ENCODE results near the gene AXL.
"Not testable (repeated sequence)": the region's sequence is repeated elsewhere in the genome, so short reads cannot be mapped to it uniquely, and the experiment has no call there.

The AXL gene

GRCh38 chr19:41218615-41219507, at the start of gene AXL:
TSS of gene AXL (plus strand) at chr19:41219223. CDS start at chr19:41219393, 170 bp downstream.
- DNase-seq (ENCODE audit: low read depth), result peak; percentile 20

- DNase-seq (ENCODE audit: low read depth), result no peak
Observed at GRCh38 chr19:41172297-41173164, 46.5 kb upstream of the AXL start.

- DNase-seq (ENCODE audit: low read depth), result no peak
Observed at GRCh38 chr19:41174297-41174928, 44.6 kb upstream of the AXL start.

- peak; percentile 54 for DNase-seq (ENCODE audit: low read depth)
Observed at GRCh38 chr19:41175801-41176777, 42.9 kb upstream of the AXL start.

- not testable (repeated sequence) for DNase-seq (ENCODE audit: low read depth)
Observed at GRCh38 chr19:41180173-41180572, 38.9 kb upstream of the AXL start.

GRCh38 chr19:41186971-41187883, 31.8 kb upstream of the AXL start:
- no peak for DNase-seq (ENCODE audit: low read depth)

- DNase-seq (ENCODE audit: low read depth), result no peak
Observed at GRCh38 chr19:41187884-41188279, 31.1 kb upstream of the AXL start.

- no peak for DNase-seq (ENCODE audit: low read depth)
Observed at GRCh38 chr19:41189425-41190065, 29.5 kb upstream of the AXL start.

GRCh38 chr19:41192574-41193429, 26.2 kb upstream of the AXL start, which contains the start of gene CYP2S1:
TSS of gene CYP2S1 (plus strand) at chr19:41193219. CDS start at chr19:41193265, 46 bp downstream.
- no peak for DNase-seq (ENCODE audit: low read depth)

GRCh38 chr19:41193430-41194156, 25.4 kb upstream of the AXL start:
- no peak for DNase-seq (ENCODE audit: low read depth)

- no peak for DNase-seq (ENCODE audit: low read depth)
Observed at GRCh38 chr19:41194157-41194552, 24.9 kb upstream of the AXL start.

GRCh38 chr19:41195675-41196497, 23.1 kb upstream of the AXL start:
- no peak for DNase-seq (ENCODE audit: low read depth)

- no peak for DNase-seq (ENCODE audit: low read depth)
Observed at GRCh38 chr19:41198559-41198958, 20.5 kb upstream of the AXL start.

GRCh38 chr19:41203371-41203770, 15.7 kb upstream of the AXL start:
- DNase-seq (ENCODE audit: low read depth), result no peak

- peak; percentile 59 for DNase-seq (ENCODE audit: low read depth)
Observed at GRCh38 chr19:41204338-41204737, 14.7 kb upstream of the AXL start.

- no peak for DNase-seq (ENCODE audit: low read depth)
Observed at GRCh38 chr19:41205995-41206394, 13.0 kb upstream of the AXL start.

- no peak for DNase-seq (ENCODE audit: low read depth)
Observed at GRCh38 chr19:41206456-41206855, 12.6 kb upstream of the AXL start.

Data from non-pigmented ciliary epithelial cell (primary cell).